Nucleus accumbens (tissue), 56 donors: ENCODE results near the gene CAPN13.
A peak's percentile ranks its signal among the peaks of the same experiment; 100 is the strongest.
"Not testable (repeated sequence)": the region's sequence is repeated elsewhere in the genome, so short reads cannot be mapped to it uniquely, and the experiment has no call there.

Experiments
- DNase-seq, 56 donors: peaks; one replicate each; lab custom pipeline; 2025; lab: John Stamatoyannopoulos, UW

Gene CAPN13

DNA sequence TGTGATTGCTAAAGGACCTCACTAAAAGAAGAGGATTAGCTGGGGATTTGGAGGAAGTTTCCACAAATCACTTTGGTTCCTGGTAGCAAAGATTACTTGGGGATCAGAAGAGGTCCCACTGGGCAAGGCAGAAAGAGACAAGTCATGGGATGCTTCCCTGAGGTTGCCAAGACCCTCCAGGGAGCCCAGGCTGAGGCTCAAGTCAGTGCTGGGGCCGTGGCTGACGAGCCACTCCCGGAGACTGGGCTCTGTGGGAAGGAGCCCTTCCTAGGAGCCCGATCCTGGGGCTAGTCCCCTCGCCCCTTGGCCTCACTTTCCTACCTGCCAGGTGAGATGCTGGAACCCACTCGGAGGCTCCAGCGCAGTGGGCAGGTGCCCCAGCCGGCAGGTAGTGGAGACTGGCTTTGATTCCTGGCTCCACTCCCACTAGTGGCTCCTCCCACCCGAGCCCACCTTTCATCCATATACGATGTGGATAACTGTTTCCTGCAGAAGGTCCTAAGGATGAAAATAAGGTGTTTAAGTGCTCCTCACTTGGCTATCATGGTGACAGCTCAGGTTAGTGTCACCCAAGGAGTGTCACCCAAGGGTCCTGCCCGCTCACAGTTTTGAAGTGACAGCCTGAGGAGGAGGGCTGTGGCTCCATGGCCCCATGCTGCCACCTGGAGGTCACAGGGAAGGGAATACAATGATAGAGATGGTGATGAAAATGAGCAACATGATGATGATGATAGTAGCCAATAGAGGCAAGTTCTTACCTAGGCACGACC is 100.5 kb downstream of the CAPN13 start:
- peak in 39 of 56 donors; percentile 5 to 77 (median 32) for DNase-seq

DNA sequence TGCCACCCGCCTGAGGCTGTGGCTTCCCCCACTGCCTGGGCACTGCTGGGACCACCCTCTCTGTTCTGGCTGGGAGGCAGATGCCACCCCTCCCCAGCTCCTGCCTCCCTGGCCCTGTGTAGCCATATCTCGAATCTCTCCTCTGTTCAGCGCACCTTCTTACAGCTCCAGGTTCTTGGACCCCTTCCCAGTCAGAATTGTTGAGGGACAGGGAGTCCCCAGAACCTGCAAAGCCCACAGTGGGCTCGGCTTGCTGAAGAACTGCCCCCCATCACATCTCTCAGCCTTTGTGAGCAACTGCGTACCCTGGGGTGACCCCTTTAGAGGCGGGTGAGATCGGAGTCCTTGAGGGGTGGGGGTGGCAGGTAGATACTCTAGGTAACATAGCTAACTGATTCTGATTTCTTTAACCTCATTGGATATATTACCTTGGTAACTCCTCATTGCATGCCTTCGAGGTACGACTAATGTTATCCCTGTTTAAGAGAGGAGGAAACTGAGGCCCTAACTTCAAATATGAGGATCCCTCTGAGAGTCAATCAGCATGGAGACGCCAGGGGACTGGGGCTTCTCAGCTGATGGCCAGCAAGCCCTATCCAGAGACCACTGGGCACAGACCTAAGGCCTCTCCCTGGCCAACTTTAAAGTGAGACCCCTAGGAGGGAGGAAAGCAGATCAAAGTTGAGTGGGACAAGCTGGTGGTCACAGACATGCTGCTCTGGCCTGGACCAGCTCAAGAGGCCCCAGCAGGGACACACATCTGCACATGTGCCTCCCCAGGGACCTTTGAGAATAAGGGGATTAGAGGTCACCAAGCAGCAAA is 101.3 kb downstream of the CAPN13 start:
- DNase-seq = no peak

DNA sequence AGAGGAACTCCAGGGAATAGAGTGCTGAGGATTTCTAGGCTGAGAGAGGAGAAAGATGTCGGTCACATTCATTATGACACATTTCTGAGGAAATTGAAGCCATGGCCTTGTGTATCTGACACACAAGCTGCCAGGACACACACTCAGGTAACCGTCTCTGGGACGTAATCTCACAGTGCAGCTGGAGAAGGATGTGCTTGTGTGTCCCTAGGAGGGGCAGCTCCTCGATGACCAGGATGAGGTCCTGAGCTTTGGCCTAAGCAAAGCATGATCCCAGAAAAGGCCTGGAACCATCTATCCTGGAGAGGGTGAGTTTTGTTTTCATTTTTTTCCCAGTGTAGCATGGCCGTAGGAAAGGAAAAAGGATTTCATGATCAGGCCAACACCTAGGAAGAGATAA is 102.2 kb downstream of the CAPN13 start:
- no peak for DNase-seq

DNA sequence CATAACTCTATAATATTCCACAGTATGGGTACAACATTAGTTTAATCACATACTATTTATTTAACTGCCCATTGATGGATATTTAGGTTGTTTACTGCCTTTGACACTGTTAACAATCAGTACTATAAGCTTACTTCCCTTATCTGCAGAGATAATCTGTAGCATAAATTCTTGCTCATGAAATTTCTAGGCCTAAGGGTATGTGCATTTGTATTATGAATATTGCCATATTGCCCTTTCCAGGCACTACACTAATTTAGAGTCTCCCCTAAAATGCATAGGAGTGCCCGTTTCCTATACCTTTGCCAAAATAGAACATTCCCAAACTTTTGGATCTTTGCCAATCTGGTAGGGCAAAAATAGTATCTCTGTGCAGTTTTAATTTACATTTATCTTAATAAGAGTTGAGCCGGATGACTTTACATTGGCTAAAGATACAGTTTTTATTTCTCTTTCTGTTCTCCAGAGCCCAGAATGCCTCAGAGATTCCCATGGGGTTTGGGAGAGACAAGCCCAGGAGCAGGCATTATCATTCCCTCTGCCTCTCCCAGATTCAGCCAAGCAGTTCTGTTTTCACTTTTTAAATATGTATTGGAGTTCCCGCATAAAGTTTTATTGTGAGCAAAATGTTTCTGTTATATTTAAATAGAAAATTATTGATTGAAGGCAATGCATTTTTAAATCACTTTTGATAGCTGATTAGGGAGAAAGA is 102.8 kb downstream of the CAPN13 start:
- no peak for DNase-seq

DNA sequence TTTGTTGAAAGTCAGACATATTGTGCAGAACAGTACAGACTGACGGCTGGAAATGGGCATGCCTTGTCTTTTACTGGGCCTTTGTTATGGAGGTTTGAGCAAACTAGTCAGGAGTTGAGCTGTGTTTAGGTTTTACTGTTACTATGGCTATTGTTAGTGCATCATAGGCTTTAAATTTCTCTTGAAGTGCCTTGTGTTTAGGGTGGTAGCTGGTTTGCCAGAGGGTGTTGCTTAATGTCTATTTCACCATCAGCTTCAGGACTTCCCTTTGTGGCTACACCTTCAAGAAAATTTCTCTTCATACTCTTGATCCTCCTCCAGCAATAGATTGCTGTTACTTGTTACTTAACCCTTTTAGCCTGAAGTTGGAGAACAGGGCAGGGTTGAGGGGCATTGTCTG is 104.6 kb downstream of the CAPN13 start:
- no peak for DNase-seq

DNA sequence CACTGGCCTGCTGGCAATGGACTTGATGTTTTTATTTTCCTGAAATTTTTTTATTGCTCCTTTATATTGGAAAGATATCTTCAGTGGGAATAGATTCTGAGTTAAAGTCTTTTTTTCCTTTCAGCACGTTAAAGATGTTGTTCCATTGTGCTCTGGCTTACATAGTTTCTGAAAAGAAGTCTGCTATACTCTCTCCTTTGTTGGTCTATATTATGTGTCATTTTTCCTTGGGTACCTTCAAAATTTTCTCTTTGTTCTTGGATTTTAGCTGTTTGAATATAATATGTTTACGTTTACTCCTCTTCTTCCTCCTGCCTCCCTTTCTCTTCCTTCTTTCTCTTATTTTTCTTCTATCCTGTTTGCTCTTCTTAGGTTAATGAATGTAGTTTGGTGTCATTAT is 105.5 kb downstream of the CAPN13 start:
- no peak for DNase-seq

DNA sequence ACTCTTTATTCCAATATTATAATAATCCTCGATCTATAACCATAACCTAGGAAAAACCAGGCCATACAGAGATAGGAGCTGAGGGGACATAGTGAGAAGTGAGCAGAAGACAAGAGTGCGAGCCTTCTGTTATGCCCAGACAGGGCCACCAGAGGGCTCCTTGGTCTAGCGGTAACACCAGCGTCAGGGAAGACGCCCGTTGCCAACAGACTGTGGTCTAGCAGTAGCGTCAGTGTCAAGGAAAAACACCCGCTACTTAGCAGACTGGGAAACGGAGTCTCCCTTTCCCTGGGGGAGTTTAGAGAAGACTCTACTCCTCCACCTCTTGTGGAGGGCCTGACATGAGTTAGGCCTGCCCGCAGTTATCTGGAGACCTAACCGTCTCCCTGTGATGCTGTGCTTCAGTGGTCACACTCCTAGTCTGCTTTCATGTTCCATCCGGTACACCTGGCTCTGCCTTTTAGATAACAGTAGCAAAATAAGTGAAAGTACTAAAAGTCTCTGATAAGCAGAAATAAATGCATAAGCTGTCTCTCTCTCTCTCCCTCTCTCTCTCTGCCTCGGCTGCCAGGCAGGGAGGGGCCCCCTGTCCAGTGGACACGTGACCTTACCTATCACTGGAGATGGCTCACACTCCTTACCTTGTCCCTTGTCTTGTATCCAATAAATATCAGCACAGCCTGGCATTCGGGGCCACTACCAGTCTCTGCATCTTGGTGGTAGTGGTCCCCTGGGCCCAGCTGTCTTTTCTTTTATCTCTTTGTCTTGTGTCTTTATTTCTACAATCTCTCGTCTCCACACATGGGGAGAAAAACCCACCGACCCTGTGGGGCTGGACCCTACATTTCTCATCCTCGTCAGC is 109.8 kb downstream of the CAPN13 start:
- not testable (repeated sequence) for DNase-seq

DNA sequence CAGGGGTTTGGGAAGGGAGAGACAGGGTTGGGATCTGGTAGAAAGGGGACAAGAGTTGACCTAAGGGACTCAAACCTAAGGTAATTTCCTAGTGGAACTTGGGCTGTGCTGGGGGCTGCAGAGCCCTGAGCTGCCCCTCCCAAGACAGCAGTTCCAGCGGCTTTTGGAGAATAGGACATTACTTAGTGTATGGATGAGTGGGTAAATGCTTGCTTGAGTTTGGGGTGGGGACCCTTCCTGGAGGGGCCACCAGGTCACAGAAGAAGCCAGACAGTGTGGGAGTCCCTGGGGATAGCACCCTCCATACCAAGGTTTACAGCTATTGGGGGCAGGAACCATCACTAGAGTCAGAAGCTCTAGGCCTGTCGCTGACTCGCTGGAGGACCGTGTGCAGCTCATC is 111.5 kb downstream of the CAPN13 start:
- no peak for DNase-seq

DNA sequence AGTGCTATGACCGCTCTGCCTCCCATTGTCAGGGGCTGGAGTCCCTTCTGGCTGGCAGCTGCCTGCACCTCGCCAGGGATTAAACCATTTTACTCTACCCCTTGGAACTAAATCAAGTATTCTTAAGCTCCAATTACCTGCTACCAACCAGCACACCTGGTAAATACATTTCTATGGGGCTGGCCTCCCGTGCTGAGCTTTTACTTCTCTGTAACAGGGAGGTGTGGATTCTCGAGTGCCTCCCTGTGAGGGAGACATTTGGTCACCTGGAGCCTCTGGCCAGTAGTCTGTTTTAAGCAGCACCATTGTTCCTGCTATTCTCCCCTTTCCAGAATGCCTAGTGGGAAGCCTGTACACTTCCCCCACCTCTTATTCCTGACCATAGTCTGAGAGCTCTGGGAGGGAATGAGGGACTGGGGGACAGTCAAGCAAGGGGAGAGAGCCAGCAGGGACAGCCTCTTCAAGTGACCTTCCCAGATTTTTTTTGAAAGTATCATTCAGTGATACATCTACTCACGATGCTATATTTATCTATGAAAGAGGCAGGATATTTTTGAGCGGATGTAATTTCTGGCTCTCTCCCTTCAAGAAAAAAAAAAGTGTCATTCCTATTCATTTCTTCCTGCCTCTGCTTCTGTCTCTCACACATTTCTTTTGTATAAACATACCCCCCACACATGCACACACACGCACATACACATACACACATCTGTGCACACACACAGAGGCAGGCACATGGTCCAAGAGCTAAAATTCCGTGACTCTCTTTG is 112.8 kb downstream of the CAPN13 start:
- no peak for DNase-seq

DNA sequence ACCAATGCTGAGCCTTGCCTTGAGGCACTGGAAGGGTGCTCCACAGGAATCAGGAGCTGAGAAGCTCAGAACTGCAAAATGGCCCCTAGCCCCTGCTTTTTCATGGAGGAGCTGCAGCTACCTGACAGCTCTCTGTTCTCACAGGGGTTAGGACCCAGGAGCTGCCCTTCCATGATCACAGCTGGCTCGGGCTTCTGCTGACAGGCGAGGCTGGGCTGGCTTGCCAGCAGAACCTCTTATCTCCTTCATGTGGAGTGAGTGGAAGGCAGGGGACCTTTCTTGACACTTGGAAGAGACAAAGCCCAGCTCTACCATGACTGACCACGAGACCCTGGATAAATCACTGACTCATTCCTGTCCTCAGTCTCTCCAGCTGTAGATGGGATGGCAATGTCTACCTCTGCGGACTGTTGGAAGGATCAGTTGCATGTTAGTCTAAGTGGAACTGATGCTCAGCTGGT is 113.4 kb downstream of the CAPN13 start:
- DNase-seq = no peak

DNA sequence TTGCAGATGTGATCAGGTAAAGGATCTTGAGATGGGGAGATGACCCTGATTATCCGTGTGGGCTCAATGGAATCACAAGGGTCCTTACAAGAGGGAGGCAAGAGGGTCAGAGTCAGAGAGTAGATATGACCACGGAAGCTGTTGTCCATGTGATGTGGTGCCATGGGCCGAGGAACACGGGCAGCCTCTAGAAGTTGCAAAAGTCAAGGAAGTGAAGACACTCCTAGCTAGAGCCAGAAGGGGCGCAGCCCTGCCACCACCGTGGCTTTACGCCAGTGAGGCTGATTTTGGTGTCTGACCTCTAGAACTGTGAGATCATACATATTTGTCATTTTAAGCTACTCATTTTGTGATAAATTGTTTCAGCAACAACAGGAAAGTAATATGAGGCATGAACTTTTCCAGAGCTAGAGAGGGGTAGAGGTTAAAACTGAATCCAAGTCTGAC is 114.4 kb downstream of the CAPN13 start:
- no peak for DNase-seq

DNA sequence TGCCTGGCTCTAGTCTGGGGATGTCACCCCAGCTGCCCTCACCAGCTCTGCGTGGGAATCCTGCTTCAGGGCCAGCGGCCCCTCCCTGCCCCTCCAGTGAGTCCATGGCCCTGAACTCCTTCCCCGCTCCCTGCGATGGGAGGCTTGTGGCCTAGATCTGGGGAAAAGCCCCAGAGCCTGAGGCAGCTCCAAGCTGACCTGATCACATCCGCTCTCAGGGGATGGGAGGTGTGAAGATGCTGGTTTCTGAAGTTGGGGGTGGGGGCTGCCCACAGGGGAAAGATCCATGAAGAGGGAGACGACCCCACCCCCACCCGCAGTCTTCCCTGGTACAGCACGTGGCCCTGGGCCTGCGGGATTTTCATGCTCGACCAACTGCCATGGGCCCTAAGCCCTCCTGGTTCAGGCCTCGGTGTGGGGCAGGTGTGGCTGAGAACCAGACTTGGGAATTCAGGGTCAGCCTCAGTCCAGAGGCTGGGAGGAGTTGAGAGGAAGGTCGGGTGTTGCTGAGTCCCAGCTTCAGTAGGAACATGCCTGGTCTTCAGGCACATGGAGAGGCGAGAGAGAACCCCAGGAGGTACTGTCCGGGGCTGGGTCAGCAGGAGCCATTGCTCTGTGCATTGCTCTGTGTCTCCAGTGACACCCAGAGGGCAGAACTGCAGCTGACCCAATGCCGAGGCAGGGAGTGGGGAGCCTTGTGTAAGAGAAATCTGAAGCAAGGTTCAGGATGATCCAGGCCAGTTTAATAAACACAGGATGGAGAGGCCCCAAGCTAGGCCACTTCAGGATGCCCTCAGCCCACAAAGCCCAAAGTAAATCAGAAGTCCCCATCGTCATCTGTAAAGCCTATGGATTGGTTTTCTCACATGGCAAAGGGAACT is 115.1 kb downstream of the CAPN13 start:
- DNase-seq = no peak

DNA sequence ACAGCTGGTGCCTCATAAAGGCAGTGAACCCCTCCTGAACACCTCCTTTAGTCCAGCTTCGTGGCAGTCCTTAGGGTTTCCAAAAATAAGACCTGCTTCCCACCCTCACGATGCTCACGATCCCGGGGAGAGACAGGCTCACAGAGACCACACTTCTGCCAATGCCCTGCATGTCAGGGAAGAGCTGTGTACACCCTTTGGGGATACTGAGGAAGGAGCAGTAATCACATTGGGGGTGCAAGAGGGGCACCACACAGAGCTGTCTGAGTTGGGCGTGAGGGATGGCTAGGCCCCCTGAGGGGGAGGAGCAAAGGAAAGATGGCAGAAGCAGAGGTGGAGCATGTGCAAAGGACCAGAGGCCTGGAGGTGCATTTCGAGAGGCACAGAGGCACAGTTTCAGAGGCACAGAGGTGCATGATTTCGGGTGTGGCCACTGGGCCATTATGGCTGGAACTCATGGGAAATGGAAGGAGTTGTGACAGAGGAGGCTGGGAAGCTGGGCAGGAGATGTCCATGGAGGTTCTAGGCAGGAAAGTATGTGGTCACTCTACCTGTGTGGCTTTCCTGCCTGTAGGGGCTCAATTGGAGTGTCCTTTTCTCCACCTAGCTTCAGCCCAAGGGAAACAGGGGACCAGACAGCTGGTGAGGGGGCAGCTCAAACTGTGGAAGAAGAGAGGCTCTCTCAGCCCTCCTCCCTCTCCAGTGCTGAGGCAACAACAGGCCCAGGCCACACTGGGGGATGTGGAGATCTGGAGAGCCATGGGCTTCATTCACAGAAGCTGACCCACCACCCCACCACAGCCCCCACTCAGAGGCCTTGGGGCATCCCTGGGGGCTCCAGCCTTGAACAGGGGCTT is 115.9 kb downstream of the CAPN13 start:
- no peak for DNase-seq

DNA sequence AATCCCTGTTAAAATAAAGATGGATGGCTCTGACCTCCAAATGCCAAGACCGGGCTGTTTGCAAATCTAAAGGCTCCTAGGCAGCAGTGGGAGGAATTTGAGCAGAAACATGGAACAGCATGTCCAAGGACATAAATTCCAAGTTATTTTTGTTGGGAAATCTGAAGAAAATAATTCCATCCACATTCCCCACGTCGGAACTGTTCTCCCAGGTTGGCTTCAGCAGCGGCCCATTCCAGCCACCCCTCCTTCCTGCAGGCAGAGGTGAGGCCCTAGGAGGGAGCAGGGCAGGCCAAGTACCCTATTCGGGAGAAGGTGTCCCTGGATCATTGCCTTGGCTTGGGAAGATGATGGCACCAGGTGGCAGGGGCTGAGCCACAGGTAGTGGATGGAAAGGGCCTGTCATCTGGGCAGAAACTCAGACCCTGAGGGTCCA is 117.1 kb downstream of the CAPN13 start:
- no peak for DNase-seq

DNA sequence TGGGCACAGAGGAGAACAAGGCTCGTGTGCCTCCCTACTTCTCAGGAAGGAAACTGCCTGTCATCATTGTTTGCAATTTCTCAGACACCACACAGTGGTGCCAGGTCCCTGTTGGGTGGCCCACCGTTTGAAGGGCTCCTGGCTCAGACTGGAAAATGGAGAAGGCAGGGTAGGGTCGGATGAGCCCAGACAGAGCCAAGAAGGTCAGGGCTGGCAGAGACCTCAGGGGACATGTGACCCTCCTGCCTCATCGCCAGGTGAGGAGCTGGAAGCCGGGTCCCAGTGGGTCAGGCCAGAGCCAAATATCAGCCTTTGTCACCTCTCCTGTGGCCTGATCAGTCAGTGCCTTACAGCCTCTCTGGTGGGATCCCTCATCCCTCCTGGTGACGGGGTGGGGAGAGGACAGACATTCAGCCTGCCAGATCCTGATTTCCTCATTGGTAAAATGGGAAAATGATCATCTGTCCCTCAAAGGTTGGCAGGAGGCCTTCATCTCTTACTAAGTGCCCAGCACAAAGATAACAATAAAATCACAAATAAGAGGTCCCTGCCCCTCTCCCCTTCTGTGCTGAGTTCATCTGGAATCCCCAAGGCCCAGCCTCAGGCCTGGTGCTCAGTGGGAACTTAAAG is 117.6 kb downstream of the CAPN13 start:
- DNase-seq = no peak

DNA sequence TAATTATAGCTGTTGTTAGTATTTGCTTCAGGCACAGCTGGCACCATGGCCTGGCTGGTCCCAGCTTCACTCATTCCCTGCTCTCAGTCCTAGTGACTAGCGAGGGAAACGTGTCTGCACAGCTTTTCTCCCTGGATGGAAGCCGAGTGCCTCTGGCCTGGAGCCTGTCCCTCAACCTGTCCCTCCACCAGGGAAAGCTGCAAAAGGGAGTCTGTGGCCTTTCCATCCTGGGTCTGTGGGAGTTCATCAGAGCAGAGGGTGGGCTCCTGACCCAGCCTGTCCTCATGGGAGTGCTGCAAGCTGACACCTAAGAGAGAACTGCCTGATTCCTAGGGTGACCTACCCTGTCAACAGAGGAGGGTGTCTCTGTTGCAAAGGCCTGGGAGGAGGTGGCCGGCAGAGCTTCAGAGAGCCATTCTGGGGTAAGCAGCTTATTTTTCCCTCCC is 118.3 kb downstream of the CAPN13 start:
- no peak for DNase-seq

DNA sequence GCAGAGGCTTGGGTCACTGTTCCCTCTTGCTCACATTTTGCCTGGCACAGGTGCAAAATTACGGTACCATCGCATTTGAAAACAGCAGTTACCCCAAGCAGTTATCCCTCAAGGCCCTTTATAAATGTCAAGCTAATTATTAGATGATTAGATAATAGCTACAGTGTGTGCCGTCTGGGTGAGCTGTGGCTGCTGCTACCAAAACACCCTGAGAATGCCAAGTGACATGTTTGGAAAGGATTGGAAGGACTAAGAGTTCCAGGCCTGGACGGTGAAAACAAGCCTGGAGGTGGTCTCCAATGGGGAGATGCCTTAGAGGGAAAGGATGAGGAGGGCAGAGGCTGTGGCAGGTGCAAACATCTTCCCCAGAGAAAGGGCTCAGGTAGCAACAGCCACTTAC is 120.6 kb downstream of the CAPN13 start:
- no peak for DNase-seq
